GM10248 (cell line): Measurements from ENCODE around the gene PKHD1.

Experiments used
- CTCF ChIA-PET: fragments of 300-600 bp; sonication (Branson Sonifier 250); formaldehyde crosslinking; extraction: SDS; loops from one replicate; lab custom pipeline; 2021; ENCODE audit warnings: antibody characterized with exemption; lab: Yijun Ruan, JAX
- POLR2A ChIA-PET: fragments of 350-650 bp; sonication (Branson Sonifier 250); formaldehyde crosslinking; extraction: SDS; loops from one replicate; lab custom pipeline; 2020; ENCODE audit warnings: antibody characterized with exemption; lab: Yijun Ruan, JAX
- DNase-seq: peaks from one replicate; pipeline ENCODE4 v3.0.0; 2012; ENCODE audit errors: extremely low spot score
- CTCF ChIP-seq: IDR thresholded peaks from 2 replicates; pipeline ENCODE4 v1.5.1; 2012; ENCODE audit warnings: mild to moderate bottlenecking, low read depth; ENCODE audit errors: extremely low read depth, missing control alignments, control extremely low read depth

The PKHD1 gene

GRCh38 chr6:51675020-51675921 lies 412.1 kb downstream of the PKHD1 start:
- ChIA-PET CTCF (no interaction called here), POLR2A (no interaction called here)
- DNase-seq, result no peak
- TF ChIP-seq CTCF, result no peak

GRCh38 chr6:51663525-51663924 lies 423.9 kb downstream of the PKHD1 start:
- POLR2A ChIA-PET, result no interaction called here
- no peak for DNase-seq
- CTCF ChIA-PET, result no interaction called here
- no peak for TF ChIP-seq CTCF

- no peak for DNase-seq
- CTCF ChIA-PET, result no interaction called here
- POLR2A ChIA-PET, result no interaction called here
- no peak for TF ChIP-seq CTCF
These were observed 426.6 kb downstream of the PKHD1 start for GRCh38 chr6:51660767-51661166.

GRCh38 chr6:51657491-51657890 lies 429.9 kb downstream of the PKHD1 start:
- POLR2A ChIA-PET, result no interaction called here
- CTCF ChIA-PET, result no interaction called here
- no peak for DNase-seq
- TF ChIP-seq CTCF, result no peak

GRCh38 chr6:51655517-51655916 lies 431.9 kb downstream of the PKHD1 start:
- DNase-seq, result no peak
- ChIA-PET POLR2A (no interaction called here), CTCF (no interaction called here)
- no peak for TF ChIP-seq CTCF

- POLR2A ChIA-PET, result no interaction called here
- TF ChIP-seq CTCF, result no peak
- no peak for DNase-seq
- CTCF ChIA-PET, result interaction anchor here (1.2 kb wide), 1 partner anchor 29 kb away, joined by 4 read pairs; no protein-coding TSS in a partner anchor
These were observed 432.8 kb downstream of the PKHD1 start for GRCh38 chr6:51654647-51655046.
